ENCODE measurements around the gene POLR2H.

POLR2H gene

DNA sequence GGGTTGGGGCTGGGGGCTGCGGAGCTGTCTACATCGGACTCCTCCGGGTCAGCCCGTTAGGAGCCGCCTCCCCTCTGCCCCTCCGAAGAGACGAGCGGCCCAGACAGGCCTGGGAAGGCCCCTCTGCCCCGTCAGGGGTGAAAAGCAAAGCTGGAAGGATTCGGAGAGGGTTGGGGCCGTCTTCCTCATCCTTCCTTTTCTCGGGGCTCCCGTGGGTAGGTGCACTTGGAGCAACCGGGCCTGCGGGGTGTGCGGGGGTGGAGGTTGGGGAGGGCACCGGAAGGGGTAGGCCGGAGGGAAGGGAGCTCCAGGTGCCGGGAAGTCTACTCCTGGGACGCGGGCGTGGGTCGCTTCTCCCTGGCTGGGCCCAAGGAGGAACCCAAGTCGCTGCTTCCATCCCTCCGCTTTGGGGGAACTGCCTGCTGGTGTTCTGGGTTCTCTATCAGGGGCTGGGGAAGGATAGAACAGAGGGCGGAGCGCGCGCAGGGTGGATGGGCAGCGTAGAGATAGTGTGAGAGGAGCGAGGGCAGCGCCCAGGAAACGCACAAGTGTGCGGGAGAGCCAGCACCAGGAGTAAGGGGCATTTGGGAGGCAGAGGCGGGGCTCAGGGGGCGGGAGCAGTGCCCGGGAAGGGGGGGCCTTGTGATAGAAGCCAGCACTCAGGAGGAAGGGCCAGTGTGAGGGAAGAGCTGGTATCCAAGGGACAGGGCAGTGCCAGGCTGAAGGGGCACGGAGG is 590 bp downstream of the POLR2H start:
- TF ChIP-seq, protein P1, sequence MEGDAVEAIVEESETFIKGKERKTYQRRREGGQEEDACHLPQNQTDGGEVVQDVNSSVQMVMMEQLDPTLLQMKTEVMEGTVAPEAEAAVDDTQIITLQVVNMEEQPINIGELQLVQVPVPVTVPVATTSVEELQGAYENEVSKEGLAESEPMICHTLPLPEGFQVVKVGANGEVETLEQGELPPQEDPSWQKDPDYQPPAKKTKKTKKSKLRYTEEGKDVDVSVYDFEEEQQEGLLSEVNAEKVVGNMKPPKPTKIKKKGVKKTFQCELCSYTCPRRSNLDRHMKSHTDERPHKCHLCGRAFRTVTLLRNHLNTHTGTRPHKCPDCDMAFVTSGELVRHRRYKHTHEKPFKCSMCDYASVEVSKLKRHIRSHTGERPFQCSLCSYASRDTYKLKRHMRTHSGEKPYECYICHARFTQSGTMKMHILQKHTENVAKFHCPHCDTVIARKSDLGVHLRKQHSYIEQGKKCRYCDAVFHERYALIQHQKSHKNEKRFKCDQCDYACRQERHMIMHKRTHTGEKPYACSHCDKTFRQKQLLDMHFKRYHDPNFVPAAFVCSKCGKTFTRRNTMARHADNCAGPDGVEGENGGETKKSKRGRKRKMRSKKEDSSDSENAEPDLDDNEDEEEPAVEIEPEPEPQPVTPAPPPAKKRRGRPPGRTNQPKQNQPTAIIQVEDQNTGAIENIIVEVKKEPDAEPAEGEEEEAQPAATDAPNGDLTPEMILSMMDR (conservative IDR thresholded peaks at IDR 0.05; ENCODE audit: low read depth, low read length), result no peak
- no peak overlapping the region for H3K4me3 ChIP-seq (IDR thresholded peaks at IDR 0.05; ENCODE audit: insufficient read depth, low read depth, low read length)
- H2AFZ ChIP-seq (ENCODE audit: low read depth), result peak overlapping the region; percentile 45
- H3K9ac ChIP-seq, result peak overlapping the region; percentile 49
- H3K36me3 ChIP-seq (ENCODE audit: insufficient read depth), result peaks cover 5% of the 10 kb centered on the region; the same call in 1 of the 2 replicates
- H3K27ac ChIP-seq, result peak overlapping the region; percentile 74
- no peaks in the 10 kb centered on the region for H4K20me1 ChIP-seq (ENCODE audit: insufficient read depth)
- no peaks in the 10 kb centered on the region for H3K27me3 ChIP-seq (ENCODE audit: insufficient read depth, low read depth)
- H3K79me2 ChIP-seq (ENCODE audit: insufficient read depth, low read depth), result peaks cover 19% of the 10 kb centered on the region
- H3K4me2 ChIP-seq, result peak overlapping the region; percentile 45
- H3K4me1 ChIP-seq (ENCODE audit: low read depth, poor library complexity, severe bottlenecking), result peaks cover 14% of the 10 kb centered on the region

DNA sequence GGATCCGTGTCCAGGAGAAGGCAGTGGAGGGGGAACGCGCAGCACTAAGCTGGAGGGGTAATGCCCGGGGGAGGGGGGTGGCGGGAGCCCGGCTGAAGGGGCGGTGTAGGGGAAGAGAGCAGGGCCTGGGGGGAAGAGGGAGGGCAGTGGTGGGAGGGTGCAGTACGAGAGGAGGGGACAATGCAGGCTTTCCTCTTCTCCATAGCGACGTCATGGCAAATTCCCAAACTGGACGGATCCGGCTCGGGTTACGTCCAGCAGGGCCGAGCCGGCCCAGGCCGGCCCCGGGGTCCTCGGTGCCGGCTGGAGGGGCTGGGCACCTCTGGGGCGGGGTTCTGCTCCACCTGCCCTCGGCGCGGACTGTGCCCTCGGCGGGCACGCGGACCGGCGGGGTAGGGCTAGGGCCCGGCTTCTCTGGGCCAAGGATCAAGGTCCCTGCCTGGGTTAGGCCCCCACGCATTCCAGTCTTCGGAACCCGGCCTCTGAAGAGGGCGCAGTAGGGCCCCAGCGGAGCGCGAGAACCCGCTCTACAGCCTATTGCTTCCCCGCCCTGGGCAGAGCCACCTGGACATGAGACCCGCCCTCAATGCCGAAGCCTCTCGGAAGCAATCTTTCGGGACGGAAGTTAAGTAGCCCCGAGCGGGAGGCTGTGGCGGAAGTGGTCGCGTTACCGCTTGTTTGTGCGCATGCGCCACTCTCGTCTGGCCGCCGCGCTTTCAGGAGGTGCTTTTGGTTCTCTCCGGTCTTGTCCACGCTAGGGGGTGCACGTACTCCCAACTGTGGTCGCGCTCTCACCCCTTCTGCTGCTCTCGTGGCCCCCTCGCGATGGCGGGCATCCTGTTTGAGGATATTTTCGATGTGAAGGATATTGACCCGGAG is 1.4 kb downstream of the POLR2H start:
- Histone ChIP-seq H3K4me1 (ENCODE audit: low read depth, poor library complexity, severe bottlenecking) (peaks cover 14% of the 10 kb centered on the region), H3K79me2 (ENCODE audit: insufficient read depth, low read depth) (peaks cover 19% of the 10 kb centered on the region), H4K20me1 (ENCODE audit: insufficient read depth) (no peaks in the 10 kb centered on the region), H3K27me3 (ENCODE audit: insufficient read depth, low read depth) (no peaks in the 10 kb centered on the region), H3K36me3 (ENCODE audit: insufficient read depth) (peaks cover 5% of the 10 kb centered on the region; the same call in 1 of the 2 replicates), H3K27ac (peak overlapping the region; percentile 74), H3K9ac (peak overlapping the region; percentile 49; the same call in 1 of the 2 replicates), H3K4me3 (IDR thresholded peaks at IDR 0.05; ENCODE audit: insufficient read depth, low read depth, low read length) (peak overlapping the region; percentile 79), H2AFZ (ENCODE audit: low read depth) (peak overlapping the region; percentile 45), H3K4me2 (peak overlapping the region; percentile 85)
- TF ChIP-seq, protein P1 (conservative IDR thresholded peaks at IDR 0.05; ENCODE audit: low read depth, low read length), result no peak; the same call in none of the 2 replicates

DNA sequence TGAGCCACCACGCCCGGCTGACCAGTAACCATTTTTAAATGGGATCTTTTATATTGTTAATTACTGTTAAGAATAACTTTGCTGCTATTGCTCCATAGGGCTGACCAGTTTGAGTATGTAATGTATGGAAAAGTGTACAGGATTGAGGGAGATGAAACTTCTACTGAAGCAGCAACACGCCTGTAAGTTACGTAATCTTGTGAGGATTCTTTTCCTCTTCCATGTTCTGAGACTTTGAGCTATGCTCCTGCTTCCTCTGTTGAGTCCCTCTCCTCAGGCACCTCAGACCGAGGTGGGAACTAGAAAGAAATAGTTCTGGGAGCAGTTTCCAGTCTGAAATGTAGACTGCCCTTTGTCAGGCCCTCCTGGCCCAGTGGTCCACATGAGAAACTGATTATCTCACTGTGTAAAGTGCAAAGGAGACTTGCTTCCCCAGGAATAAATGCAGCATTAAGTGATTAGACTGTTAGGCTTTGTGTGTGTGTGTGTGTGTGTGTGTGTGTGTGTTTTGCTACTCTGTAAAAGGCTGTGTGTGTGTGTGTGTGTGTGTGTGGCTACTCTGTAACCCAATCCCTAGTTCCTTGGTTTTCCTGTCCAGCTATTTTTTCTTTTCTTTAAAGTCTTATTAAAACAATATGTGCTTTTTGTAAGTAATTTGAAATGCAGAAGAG is 5.2 kb downstream of the POLR2H start:
- TF ChIP-seq, protein P1 (conservative IDR thresholded peaks at IDR 0.05; ENCODE audit: low read depth, low read length), result no peak
- peaks cover 15% of the 10 kb centered on the region for H3K4me1 ChIP-seq (ENCODE audit: low read depth, poor library complexity, severe bottlenecking)
- no peak overlapping the region for H3K9ac ChIP-seq
- H3K27ac ChIP-seq, result no peak overlapping the region
- H3K4me3 ChIP-seq (IDR thresholded peaks at IDR 0.05; ENCODE audit: insufficient read depth, low read depth, low read length), result no peak overlapping the region
- H3K27me3 ChIP-seq (ENCODE audit: insufficient read depth, low read depth), result no peaks in the 10 kb centered on the region
- H3K4me2 ChIP-seq, result no peak overlapping the region
- H4K20me1 ChIP-seq (ENCODE audit: insufficient read depth), result no peaks in the 10 kb centered on the region
- no peak overlapping the region for H2AFZ ChIP-seq (ENCODE audit: low read depth)
- H3K79me2 ChIP-seq (ENCODE audit: insufficient read depth, low read depth), result peaks cover 19% of the 10 kb centered on the region
- peaks cover 5% of the 10 kb centered on the region; the same call in 1 of the 2 replicates for H3K36me3 ChIP-seq (ENCODE audit: insufficient read depth)

GRCh38 chr3:184368116-184368515 is 6.6 kb downstream of the POLR2H start:
- Histone ChIP-seq H4K20me1 (ENCODE audit: insufficient read depth) (no peaks in the 10 kb centered on the region), H3K4me3 (IDR thresholded peaks at IDR 0.05; ENCODE audit: insufficient read depth, low read depth, low read length) (no peak overlapping the region), H3K79me2 (ENCODE audit: insufficient read depth, low read depth) (peaks cover 19% of the 10 kb centered on the region), H2AFZ (ENCODE audit: low read depth) (no peak overlapping the region), H3K27ac (no peak overlapping the region), H3K36me3 (ENCODE audit: insufficient read depth) (peaks cover 5% of the 10 kb centered on the region; the same call in 1 of the 2 replicates), H3K4me1 (ENCODE audit: low read depth, poor library complexity, severe bottlenecking) (peaks cover 16% of the 10 kb centered on the region), H3K27me3 (ENCODE audit: insufficient read depth, low read depth) (peaks cover 4% of the 10 kb centered on the region; the same call in 1 of the 2 replicates), H3K9ac (no peak overlapping the region), H3K4me2 (no peak overlapping the region)
- TF ChIP-seq, protein P1 (conservative IDR thresholded peaks at IDR 0.05; ENCODE audit: low read depth, low read length), result no peak

Measured in KMS-11 (cell line).